BJ (cell line): ENCODE data around the gene B4GALNT3. TPM values are rescaled to one million over a fixed set of nuclear protein-coding genes. Genes with fewer than 3 reads are reported as not detected.

Source experiments
- CTCF ChIA-PET: fragments of 350-600 bp; formaldehyde crosslinking; extraction: SDS; loops from one replicate; lab custom pipeline; 2021; ENCODE audit warnings: antibody characterized with exemption, inconsistent platforms; lab: Yijun Ruan, JAX
- POLR2A ChIA-PET: fragments of 300-600 bp; sonication (Branson Sonifier 250); formaldehyde crosslinking; extraction: SDS; loops from one replicate; lab custom pipeline; 2021; ENCODE audit warnings: antibody characterized with exemption; lab: Charles Lee
- DNase-seq: peaks from one replicate; pipeline ENCODE4 v3.0.0-alpha.2; 2011; ENCODE audit warnings: low read depth
- H3K27me3 ChIP-seq: 2 replicates; pipeline ENCODE4 v1.6.0; 2011; ENCODE audit warnings: low read length; ENCODE audit not compliant: control insufficient read depth, insufficient read depth
- H3K36me3 ChIP-seq: 2 replicates; pipeline ENCODE4 v1.5.1; 2011; ENCODE audit warnings: low read length; ENCODE audit not compliant: control insufficient read depth, insufficient read depth
- H3K4me3 ChIP-seq: 2 replicates; pipeline ENCODE4 v1.5.1; 2011; ENCODE audit warnings: low read depth, mild to moderate bottlenecking, control low read depth, low read length
- CTCF ChIP-seq: IDR thresholded peaks from 2 replicates; pipeline ENCODE4 v1.5.1; 2011; ENCODE audit warnings: low read depth, mild to moderate bottlenecking, control low read depth, inconsistent platforms, low read length, moderate library complexity; ENCODE audit not compliant: insufficient read depth
- polyA plus RNA-seq: library from polyadenylated mRNA; depleted of rRNA; stranded (reverse); fragments of >200 nt; gene quantifications from 2 replicates; pipeline ENCODE4 v1.2.3, GENCODE V29; 2011

Gene B4GALNT3
- polyA plus RNA-seq, 1 experiment: not detected

- peaks cover 15% of the 10 kb centered on the region for H3K27me3 ChIP-seq
- no peak for DNase-seq
- no peak for TF ChIP-seq CTCF
- H3K36me3 ChIP-seq: no peaks in the 10 kb centered on the region
- H3K4me3 ChIP-seq: no peak overlapping the region
- ChIA-PET POLR2A (no interaction called here), CTCF (interaction anchor here (0.9 to 6.2 kb wide), 3 partner anchors 11 to 13 kb away, joined by 3 to 36 read pairs (median 10); no protein-coding TSS in a partner anchor)
Measured at GRCh38 chr12:558580-558979, 98.8 kb downstream of the B4GALNT3 start.

GRCh38 chr12:559208-559905 is 99.6 kb downstream of the B4GALNT3 start:
- Histone ChIP-seq H3K27me3 (peaks cover 15% of the 10 kb centered on the region), H3K36me3 (no peaks in the 10 kb centered on the region), H3K4me3 (no peak overlapping the region)
- ChIA-PET POLR2A (no interaction called here), CTCF (interaction anchor here (0.9 to 6.2 kb wide), 3 partner anchors 10 to 12 kb away, joined by 3 to 36 read pairs (median 10); no protein-coding TSS in a partner anchor)
- DNase-seq: no peak
- no peak for TF ChIP-seq CTCF

GRCh38 chr12:559906-560455 is 100.2 kb downstream of the B4GALNT3 start:
- peaks cover 17% of the 10 kb centered on the region for H3K27me3 ChIP-seq
- H3K36me3 ChIP-seq: no peaks in the 10 kb centered on the region
- CTCF ChIA-PET: interaction anchor here (2.5 to 6.2 kb wide), 2 partner anchors 10 to 12 kb away, joined by 10 to 36 read pairs; no protein-coding TSS in a partner anchor
- no peak for DNase-seq
- H3K4me3 ChIP-seq: no peak overlapping the region
- no peak for TF ChIP-seq CTCF
- POLR2A ChIA-PET: no interaction called here

GRCh38 chr12:560691-561390 is 101.1 kb downstream of the B4GALNT3 start:
- no peak for TF ChIP-seq CTCF
- ChIA-PET POLR2A (no interaction called here), CTCF (interaction anchor here (2.5 to 6.2 kb wide), 2 partner anchors 9 to 13 kb away, joined by 10 to 36 read pairs; no protein-coding TSS in a partner anchor)
- no peak for DNase-seq
- Histone ChIP-seq H3K4me3 (no peak overlapping the region), H3K36me3 (no peaks in the 10 kb centered on the region), H3K27me3 (peaks cover 17% of the 10 kb centered on the region)

- Histone ChIP-seq H3K36me3 (no peaks in the 10 kb centered on the region), H3K4me3 (no peak overlapping the region), H3K27me3 (peaks cover 17% of the 10 kb centered on the region)
- DNase-seq: no peak
- CTCF ChIA-PET: interaction anchor here (2.5 kb wide), 1 partner anchor 8 kb away, joined by 10 read pairs; no protein-coding TSS in a partner anchor
- POLR2A ChIA-PET: no interaction called here
- TF ChIP-seq CTCF: no peak
Measured at GRCh38 chr12:561391-561705, 101.6 kb downstream of the B4GALNT3 start.
